Activated naive CD4-positive, alpha-beta T cell treated with anti-CD3 and anti-CD28 coated beads, Interleukin-2, amount 50 U/mL, for 16 hours (primary cell): ENCODE data around the gene CDC42BPB.

Source experiments
- DNase-seq: peaks from one replicate; pipeline ENCODE4 v3.0.0-alpha.2; 2020

The CDC42BPB gene

DNA sequence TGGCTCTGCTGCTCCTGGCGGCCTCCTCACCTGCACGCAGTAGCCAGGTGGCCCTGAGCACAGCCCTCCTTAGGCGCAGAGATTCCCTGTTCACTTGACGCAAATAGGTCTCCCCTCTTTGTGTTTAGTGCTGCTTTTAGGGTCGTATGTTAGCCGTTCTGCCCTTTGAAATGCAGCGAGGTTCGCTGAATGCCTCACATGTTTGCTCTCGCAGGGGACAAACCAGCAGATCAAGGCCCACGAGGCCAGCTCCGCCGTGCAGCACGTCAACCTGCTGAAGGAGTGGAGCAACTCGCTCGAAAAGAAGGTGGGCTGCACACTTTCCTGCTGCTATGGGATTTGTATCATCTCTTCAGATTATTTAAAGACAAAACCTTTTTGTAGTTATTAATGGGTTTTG is 166.2 kb downstream of the CDC42BPB start:
- DNase-seq, result no peak

DNA sequence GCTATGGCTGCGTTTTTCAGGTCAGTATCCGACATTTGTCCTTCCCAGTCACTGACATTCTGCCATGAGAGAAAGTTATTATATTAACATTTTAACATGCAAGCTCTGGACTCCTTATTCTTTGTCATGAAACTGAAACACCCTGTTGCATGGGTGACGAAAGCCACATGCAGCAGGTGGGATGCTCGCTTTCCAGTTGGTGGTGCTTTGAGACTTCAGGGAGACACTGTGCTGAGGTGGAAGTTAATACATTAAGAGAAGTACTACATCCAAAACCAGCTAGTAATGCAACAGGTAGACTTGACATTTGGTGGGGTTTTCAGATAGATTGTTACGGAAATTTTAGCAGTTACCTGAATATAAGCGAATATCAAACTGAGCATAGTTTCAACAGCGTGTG is 167.7 kb downstream of the CDC42BPB start:
- no peak for DNase-seq

DNA sequence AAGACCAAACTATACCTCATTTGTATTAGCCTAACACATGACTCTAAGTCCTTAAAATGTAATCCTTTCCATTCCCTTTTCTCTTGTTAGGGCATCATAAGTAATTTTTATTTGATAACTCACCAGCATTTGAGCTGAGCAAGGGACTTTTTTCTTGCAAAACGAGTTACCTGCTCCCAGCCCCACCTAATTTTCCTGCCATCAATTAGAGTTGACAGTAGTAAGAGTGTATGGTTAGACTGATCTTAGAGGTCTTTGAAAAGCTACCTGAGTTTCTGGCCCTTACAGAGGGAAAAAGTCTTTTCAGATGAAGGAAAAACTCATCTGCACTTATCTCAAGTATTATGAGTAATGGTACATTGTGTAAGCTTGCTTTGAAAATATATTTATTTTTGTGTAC is 168.6 kb downstream of the CDC42BPB start:
- no peak for DNase-seq

DNA sequence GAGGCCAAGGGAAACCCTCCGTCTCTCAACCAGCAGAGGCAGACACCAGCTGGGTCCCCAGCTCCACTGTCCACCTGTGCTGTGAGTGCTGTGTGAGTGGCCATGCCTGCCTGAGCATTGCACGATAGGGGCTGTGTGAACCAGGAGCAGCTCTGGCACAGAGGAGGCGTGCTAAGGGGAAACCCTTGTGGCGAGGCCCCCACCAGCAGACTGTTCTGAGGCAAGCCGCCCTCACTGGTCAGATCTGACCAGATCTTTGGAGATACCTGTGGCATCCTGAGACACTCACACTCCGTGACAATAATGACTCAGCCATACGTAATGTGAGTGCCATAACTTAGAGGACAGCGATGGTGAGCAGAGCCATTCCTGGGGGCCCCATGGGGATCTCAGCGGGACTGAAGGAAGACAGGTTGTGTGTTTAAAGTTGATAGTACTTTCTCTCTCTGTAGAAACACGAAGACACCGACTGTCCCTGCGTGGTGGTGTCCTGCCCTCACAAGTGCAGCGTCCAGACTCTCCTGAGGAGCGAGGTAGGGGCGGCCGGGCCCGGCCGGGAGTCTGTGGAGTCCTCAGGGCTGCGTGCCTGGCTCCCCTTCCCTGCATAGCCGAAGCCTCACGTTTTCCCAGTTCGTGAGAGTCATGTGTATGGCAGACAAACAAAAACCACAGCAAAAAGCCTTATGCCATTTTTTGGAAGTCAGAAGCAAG is 171.5 kb downstream of the CDC42BPB start:
- no peak for DNase-seq

DNA sequence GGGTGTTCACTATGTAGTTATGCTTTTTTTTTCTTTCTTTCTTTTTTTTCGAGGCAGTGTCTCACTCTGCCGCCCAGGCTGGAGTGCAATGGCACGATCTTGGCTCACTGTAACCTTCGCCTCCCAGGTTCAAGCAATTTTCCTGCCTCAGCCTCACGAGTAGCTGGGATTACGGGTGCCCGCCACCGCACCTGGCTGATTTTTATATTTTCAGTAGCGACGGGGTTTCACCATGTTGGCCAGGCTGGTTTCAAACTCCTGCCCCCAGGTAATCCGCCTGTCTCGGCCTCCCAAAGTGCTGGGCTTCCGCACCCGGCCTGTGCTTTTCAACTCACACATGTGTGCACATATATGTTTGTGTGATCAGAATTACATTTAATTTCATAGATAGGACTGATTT is 173.8 kb downstream of the CDC42BPB start:
- DNase-seq, result no peak

DNA sequence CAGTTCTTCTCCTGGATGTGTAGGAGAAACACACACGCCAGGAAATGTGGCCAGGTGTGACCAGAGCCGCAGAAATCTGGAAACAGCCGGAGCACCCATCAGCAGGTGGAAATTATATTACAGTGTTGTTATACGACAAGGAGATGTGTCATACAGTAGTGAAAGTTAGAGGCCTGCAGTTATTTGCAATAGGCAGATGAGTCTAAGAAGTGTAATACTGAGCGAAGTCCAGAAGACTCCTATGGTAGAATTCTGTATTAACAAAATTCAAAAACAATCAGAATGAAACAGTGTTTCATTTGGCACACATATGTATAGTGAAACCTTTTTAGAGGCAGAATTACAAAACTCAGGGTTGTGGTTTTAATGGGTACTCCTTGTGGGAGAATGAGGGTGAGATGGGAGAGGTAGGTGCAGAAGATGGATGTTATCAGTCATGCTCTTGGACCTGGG is 174.2 kb downstream of the CDC42BPB start:
- DNase-seq, result no peak
